Lower leg skin (tissue), 4 donors: ENCODE measurements around the gene AUTS2. TPM values are rescaled to one million over a fixed set of nuclear protein-coding genes. Genes with fewer than 3 reads are reported as not detected.

Source experiments
- DNase-seq, 2 donors: peaks; one replicate each; pipeline ENCODE4 v3.0.0-alpha.2; 2019; ENCODE audit warnings: low spot score in 2 of 2
- H3K4me3 ChIP-seq: fragments of 200-600 bp; sonication (generic); 2 replicates; pipeline ENCODE4 v1.5.1; 2017; ENCODE audit warnings: mild to moderate bottlenecking, low read depth; ENCODE audit not compliant: poor library complexity, severe bottlenecking
- POLR2A ChIP-seq, 2 donors: fragments of 450-650 bp; IDR thresholded peaks; one replicate each; pipeline ENCODE4 v1.6.1; 2016 to 2017; ENCODE audit warnings: antibody characterized with exemption in 2 of 2, mild to moderate bottlenecking in 1 of 2, moderate library complexity in 1 of 2
- WGBS, 2 donors: methylation state at CpG; one replicate each; pipeline ENCODE4 v1.1.5; 2018; 5-methylcytosine and 5-hydroxymethylcytosine counted together
- intact Hi-C: fragments of 100-400 bp; cut with DNase I; formaldehyde crosslinking; loops from one replicate; pipeline ENCODE4 v1.15.0; 2023; ENCODE audit warnings: low total_unique reads
- total RNA-seq, 4 donors: library from RNA; depleted of rRNA; stranded (reverse); fragments of >200 nt; gene quantifications; one replicate each; pipeline ENCODE4 v1.1.0, GENCODE V29; 2016
- TF ChIP-seq, protein P1 (sequence below), 3 donors: fragments of 450-650 bp; IDR thresholded peaks; one replicate each; pipeline ENCODE4 v1.5.1; 2016; ENCODE audit warnings: antibody characterized with exemption in 3 of 3, mild to moderate bottlenecking in 3 of 3, moderate library complexity in 2 of 3

AUTS2 gene
- total RNA-seq, 4 donors from 2014 or later = 30.8 to 41.9 (median 40.5) TPM

DNA sequence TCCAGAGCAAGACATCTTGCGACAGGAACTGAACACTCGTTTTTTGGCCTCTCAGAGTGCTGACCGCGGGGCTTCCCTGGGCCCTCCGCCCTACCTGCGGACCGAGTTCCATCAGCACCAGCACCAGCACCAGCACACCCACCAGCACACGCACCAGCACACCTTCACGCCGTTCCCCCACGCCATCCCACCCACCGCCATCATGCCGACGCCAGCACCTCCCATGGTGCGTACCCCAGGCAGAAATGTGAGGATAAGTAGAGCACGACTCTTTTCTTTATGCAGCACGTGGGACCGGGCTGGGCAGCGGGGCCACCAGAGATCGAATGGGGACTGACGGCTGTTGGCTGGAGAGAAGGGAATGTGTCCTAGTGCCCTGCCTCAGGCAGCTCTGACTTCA, 1167.8 kb downstream of the AUTS2 start:
- intact Hi-C loops = no loop called here
- WGBS, 2 donors = 96% methylated on average over 21 of the region's 21 CpGs
- no peak overlapping the region for H3K4me3 ChIP-seq
- no peak for TF ChIP-seq POLR2A (IDR thresholded peaks at IDR 0.05)
- TF ChIP-seq, protein P1, sequence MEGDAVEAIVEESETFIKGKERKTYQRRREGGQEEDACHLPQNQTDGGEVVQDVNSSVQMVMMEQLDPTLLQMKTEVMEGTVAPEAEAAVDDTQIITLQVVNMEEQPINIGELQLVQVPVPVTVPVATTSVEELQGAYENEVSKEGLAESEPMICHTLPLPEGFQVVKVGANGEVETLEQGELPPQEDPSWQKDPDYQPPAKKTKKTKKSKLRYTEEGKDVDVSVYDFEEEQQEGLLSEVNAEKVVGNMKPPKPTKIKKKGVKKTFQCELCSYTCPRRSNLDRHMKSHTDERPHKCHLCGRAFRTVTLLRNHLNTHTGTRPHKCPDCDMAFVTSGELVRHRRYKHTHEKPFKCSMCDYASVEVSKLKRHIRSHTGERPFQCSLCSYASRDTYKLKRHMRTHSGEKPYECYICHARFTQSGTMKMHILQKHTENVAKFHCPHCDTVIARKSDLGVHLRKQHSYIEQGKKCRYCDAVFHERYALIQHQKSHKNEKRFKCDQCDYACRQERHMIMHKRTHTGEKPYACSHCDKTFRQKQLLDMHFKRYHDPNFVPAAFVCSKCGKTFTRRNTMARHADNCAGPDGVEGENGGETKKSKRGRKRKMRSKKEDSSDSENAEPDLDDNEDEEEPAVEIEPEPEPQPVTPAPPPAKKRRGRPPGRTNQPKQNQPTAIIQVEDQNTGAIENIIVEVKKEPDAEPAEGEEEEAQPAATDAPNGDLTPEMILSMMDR (IDR thresholded peaks at IDR 0.05) = no peak
- no peak for DNase-seq

DNA sequence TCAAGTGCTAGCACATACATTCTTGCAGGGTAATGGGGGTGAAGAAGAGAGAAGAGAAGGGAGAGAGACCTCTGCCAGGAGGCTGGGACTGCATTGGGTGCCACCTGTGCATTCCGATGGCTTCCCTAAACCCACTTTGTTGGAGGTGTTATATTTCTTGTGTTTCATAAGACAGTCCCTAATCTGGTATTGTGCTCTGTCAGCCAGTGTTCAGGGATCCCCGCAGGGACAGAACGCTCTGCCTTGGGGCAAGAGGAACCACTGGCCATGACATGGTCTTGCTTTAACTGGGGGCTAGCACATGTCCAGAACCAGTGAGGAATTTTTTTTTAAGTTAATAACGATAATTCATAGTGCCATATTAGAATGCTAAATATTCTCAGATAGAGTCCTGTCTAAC, 1168.4 kb downstream of the AUTS2 start:
- intact Hi-C loops = no loop called here
- DNase-seq = no peak
- TF ChIP-seq, protein P1 (IDR thresholded peaks at IDR 0.05) = no peak
- no peak for TF ChIP-seq POLR2A (IDR thresholded peaks at IDR 0.05)
- H3K4me3 ChIP-seq = no peak overlapping the region
- WGBS, 2 donors = 97% methylated on average over 4 of the region's 4 CpGs

DNA sequence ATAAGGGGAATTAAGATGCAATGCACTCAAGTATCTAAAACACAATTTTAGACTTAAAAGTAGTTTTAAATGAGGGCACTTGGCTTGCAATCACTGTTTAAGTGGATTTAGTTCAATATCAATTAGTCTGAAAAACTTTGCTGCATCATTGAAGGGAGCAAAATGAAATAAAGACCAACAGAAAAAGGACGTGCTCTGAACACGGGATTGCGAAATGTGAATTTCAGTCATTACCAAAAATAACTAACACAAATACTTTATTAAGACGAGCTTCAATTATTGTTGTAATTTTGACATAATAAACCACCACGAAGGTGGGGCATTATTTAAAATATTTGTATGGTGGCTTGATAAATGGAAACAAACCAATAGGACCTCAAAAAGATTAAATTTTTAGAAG, 1171.9 kb downstream of the AUTS2 start:
- TF ChIP-seq POLR2A (IDR thresholded peaks at IDR 0.05) = no peak
- TF ChIP-seq, protein P1 (IDR thresholded peaks at IDR 0.05) = no peak
- intact Hi-C loops = no loop called here
- 88 to 90% methylated on average over 5 of the region's 5 CpGs for WGBS, 2 donors
- no peak overlapping the region for H3K4me3 ChIP-seq
- DNase-seq = no peak

DNA sequence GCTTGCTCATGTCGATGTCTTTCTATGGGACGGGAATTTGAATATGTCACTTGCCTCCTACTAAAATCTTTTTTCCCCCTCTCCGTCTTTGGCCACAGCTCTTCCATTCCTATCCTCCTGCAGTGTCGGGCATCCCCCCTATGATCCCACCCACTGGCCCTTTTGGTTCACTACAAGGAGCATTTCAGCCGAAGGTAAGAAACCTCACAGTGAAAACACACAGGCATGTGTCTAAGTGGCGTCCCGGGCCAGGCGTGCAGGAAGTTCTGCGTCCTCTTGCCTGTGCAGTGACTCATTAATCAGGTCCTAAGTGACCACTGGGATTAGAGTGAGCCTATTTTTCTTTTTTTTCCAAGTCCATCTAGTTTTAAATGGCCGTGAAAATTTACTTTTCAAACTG, 1173.2 kb downstream of the AUTS2 start:
- intact Hi-C loops = no loop called here
- no peak for DNase-seq
- TF ChIP-seq, protein P1 (IDR thresholded peaks at IDR 0.05) = no peak
- TF ChIP-seq POLR2A (IDR thresholded peaks at IDR 0.05) = no peak
- no peak overlapping the region for H3K4me3 ChIP-seq
- 93% methylated on average over 10 of the region's 10 CpGs for WGBS, 2 donors

DNA sequence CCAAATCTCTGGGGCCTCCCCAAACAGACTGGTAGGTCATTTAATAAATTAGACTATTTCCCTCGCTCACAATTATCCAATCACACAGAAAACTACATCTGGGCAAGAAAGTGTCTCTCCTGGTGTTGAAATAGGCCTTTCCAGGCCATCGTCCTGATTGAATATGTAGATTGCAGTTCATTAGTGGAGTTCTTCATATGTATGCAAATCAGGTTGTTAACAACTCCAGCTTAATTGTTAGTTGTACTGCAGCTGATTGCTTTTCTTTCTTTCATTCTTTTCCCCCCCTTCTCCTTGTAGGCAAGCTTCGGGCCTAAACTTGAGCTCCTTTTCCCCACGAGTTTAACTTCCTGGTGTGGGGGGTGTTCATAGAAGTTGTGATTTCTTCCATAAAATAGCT, 1174.6 kb downstream of the AUTS2 start:
- TF ChIP-seq, protein P1 (IDR thresholded peaks at IDR 0.05) = no peak
- no peak for TF ChIP-seq POLR2A (IDR thresholded peaks at IDR 0.05)
- intact Hi-C loops = no loop called here
- DNase-seq = no peak
- H3K4me3 ChIP-seq = no peak overlapping the region
- WGBS, 2 donors = 82 to 86% methylated on average over 4 of the region's 4 CpGs

DNA sequence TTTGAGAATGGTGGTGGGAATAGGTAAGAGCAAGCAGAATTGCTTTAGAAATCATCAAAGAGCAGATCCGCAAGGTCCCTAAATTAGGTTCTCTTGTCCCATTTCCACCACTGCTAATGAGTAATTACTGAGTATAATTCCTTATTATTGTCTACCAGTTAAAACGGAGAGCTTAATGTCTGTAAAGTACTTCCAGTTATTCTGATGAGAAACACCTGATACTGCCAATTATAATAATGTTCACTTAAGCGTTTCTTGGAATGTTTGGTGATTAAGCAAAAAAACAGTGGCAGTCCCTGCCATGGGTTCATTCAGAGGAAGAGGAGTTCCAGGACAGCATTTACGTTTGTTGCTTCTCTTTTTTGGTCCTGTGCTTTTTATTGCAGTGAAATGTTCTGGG, 1175.1 kb downstream of the AUTS2 start:
- no peak overlapping the region for H3K4me3 ChIP-seq
- TF ChIP-seq, protein P1 (IDR thresholded peaks at IDR 0.05) = no peak
- TF ChIP-seq POLR2A (IDR thresholded peaks at IDR 0.05) = no peak
- intact Hi-C loops = no loop called here
- no peak for DNase-seq
- WGBS, 2 donors = 72 to 79% methylated on average over 4 of the region's 4 CpGs
